ENCODE measurements around the gene LTBP2. TPM values are rescaled to one million over a fixed set of nuclear protein-coding genes. Genes with fewer than 3 reads are reported as not detected.

The LTBP2 gene
- total and polyA plus RNA-seq, 2 of the 8 experiments (the other 6 are each of a cell fraction or from before 2014, with no cell fraction given), result 0.48 to 0.89 TPM

DNA sequence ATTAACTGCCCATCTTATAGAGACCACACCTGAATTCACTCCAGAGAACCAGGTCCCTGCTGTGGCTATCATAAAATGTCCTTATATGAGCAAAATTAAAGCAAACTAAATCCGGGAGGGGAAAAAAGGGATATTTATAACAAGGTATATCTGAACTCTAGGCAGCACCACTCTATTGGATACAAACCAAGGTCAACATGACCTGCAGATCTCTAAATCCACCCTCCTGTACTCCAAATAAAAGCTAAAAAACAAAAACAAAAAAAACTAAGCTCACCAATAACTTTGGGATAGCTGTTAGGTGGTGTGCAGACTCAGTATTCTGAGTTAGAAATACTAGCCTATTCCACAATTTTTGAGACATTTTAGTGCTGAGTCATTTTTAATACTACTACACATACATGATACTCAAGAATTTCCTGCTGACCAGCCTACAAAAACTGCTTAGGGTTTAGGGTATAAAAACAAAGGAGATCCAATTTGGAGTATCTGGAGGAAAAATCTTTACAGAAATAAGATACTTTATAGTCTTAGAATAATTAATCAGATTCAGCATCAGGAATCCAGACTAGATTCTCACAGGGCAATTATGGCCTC is 46.6 kb upstream of the LTBP2 start:
- Histone ChIP-seq H3K18ac (ENCODE audit: extremely low read depth, low read length) (no peak overlapping the region), H3K4me2 (ENCODE audit: insufficient read depth in 1 of 2, low read depth in 2 of 2, low read length in 2 of 2) (no peak overlapping the region), H3K27me3 (replicated peaks in 1 of 4; ENCODE audit: control insufficient read depth in 3 of 4, extremely low read depth in 1 of 4, insufficient read depth in 3 of 4, low read length in 3 of 4) (no peaks in the 10 kb centered on the region), H2BK5ac (ENCODE audit: low read depth, low read length) (no peak overlapping the region), H4K20me1 (replicated peaks in 1 of 2; ENCODE audit: control insufficient read depth in 1 of 2, insufficient read depth in 2 of 2, low read length in 2 of 2) (peaks cover 0 to 2% of the 10 kb centered on the region in 2 experiments), H3K4me1 (replicated peaks in 1 of 4; ENCODE audit: control insufficient read depth in 3 of 4, insufficient read depth in 4 of 4, low read length in 3 of 4) (no peaks in the 10 kb centered on the region), H3K9ac (replicated peaks in 1 of 4; ENCODE audit: extremely low read depth in 1 of 4, low read depth in 3 of 4, low read length in 3 of 4) (no peak overlapping the region), H3K23ac (ENCODE audit: insufficient read length) (no peak overlapping the region), H4K5ac (ENCODE audit: insufficient read length, low read depth, low read length) (no peak overlapping the region), H2BK15ac (ENCODE audit: low read length) (no peak overlapping the region), H2AK5ac (ENCODE audit: low read depth, low read length) (no peak overlapping the region), H2BK120ac (replicated peaks; ENCODE audit: low read depth, low read length) (no peak overlapping the region), H2AFZ (ENCODE audit: low read length) (no peak overlapping the region), H3K36me3 (ENCODE audit: control insufficient read depth in 2 of 4, insufficient read depth in 4 of 4, low read length in 3 of 4) (peaks cover 4 to 25% (median 15%) of the 10 kb centered on the region in 4 experiments; a peak in 7 of 8 replicates), H3K4me3 (ENCODE audit: extremely low read depth in 1 of 4, insufficient read depth in 2 of 4, low read depth in 3 of 4, low read length in 4 of 4) (no peak overlapping the region), H4K8ac (ENCODE audit: extremely low read depth, insufficient read depth, low read length) (no peak overlapping the region), H3K27ac (ENCODE audit: low read depth, low read length) (no peak overlapping the region), H3K23me2 (ENCODE audit: low read depth, low read length) (no peaks in the 10 kb centered on the region), H3K79me1 (ENCODE audit: low read depth, low read length) (no peaks in the 10 kb centered on the region), H3K56ac (replicated peaks; ENCODE audit: insufficient read length, low read depth, low read length) (no peak overlapping the region), H4K91ac (replicated peaks; ENCODE audit: insufficient read length, low read length) (no peak overlapping the region), H3K9me3 (ENCODE audit: insufficient read depth in 2 of 2, low read depth in 1 of 2, low read length in 1 of 2) (no peaks in the 10 kb centered on the region), H2BK12ac (ENCODE audit: low read depth, low read length) (no peak overlapping the region), H3K79me2 (ENCODE audit: control insufficient read depth in 1 of 2, insufficient read depth in 2 of 2, low read length in 2 of 2) (no peaks in the 10 kb centered on the region), H3K4ac (replicated peaks; ENCODE audit: insufficient read length, low read depth, low read length) (no peak overlapping the region), H3K14ac (ENCODE audit: insufficient read length) (no peak overlapping the region), H2BK20ac (ENCODE audit: low read length) (no peak overlapping the region)
- CTCF ChIA-PET (ENCODE audit: partially characterized antibody), result interaction anchor here (0.6 kb wide), 2 partner anchors 14 to 19 kb away, joined by 3 to 4 read pairs; no protein-coding TSS in a partner anchor
- no peak for DNase-seq (ENCODE audit: low read depth in 1 of 2, low spot score in 2 of 2)
- no peak for FAIRE-seq
- POLR2A ChIA-PET (ENCODE audit: partially characterized antibody), result no interaction called here
- 94% methylated on average over 1 of the region's 1 CpG; no CpG with 5 or more reads in 1 of the 2 experiments for WGBS, 2 experiments (ENCODE audit: extremely low coverage in 1 of 2, insufficient coverage in 1 of 2, insufficient read length in 1 of 2, insufficient replicate concordance in 2 of 2, low coverage in 1 of 2, low lambda C conversion rate in 2 of 2, missing lambda C conversion rate in 1 of 2)
- TF ChIP-seq RFX5 (IDR thresholded peaks at IDR 0.05; ENCODE audit: borderline replicate concordance, low read depth, low read length), result no peak
- TF ChIP-seq CEBPB (IDR thresholded peaks at IDR 0.05; ENCODE audit: low read depth, low read length), result no peak
- no peak for TF ChIP-seq ATF3 (IDR thresholded peaks at IDR 0.05; ENCODE audit: insufficient read depth, low read depth, low read length)
- TF ChIP-seq, protein P1, sequence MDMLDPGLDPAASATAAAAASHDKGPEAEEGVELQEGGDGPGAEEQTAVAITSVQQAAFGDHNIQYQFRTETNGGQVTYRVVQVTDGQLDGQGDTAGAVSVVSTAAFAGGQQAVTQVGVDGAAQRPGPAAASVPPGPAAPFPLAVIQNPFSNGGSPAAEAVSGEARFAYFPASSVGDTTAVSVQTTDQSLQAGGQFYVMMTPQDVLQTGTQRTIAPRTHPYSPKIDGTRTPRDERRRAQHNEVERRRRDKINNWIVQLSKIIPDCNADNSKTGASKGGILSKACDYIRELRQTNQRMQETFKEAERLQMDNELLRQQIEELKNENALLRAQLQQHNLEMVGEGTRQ (IDR thresholded peaks at IDR 0.05; ENCODE audit: low read length), result no peak
- no peak for TF ChIP-seq RNF2 (IDR thresholded peaks at IDR 0.05; ENCODE audit: borderline replicate concordance, low read depth, low read length, missing control alignments, poor library complexity, severe bottlenecking)
- TF ChIP-seq, protein P2, sequence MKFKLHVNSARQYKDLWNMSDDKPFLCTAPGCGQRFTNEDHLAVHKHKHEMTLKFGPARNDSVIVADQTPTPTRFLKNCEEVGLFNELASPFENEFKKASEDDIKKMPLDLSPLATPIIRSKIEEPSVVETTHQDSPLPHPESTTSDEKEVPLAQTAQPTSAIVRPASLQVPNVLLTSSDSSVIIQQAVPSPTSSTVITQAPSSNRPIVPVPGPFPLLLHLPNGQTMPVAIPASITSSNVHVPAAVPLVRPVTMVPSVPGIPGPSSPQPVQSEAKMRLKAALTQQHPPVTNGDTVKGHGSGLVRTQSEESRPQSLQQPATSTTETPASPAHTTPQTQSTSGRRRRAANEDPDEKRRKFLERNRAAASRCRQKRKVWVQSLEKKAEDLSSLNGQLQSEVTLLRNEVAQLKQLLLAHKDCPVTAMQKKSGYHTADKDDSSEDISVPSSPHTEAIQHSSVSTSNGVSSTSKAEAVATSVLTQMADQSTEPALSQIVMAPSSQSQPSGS (IDR thresholded peaks at IDR 0.05; ENCODE audit: low read length), result no peak
- no peak for TF ChIP-seq JUN (IDR thresholded peaks at IDR 0.05; ENCODE audit: low read depth, low read length)
- TF ChIP-seq HDAC2 (IDR thresholded peaks at IDR 0.05; ENCODE audit: borderline replicate concordance in 1 of 2, low read depth in 2 of 2, low read length in 2 of 2), result no peak
- TF ChIP-seq ASH2L (IDR thresholded peaks at IDR 0.05; ENCODE audit: low read length), result no peak

Measured in H1 (cell line).